Measurements from ENCODE around the gene WEE1. TPM values are rescaled to one million over a fixed set of nuclear protein-coding genes. Genes with fewer than 3 reads are reported as not detected.

Gene WEE1
- total RNA-seq, 1 donor from 2014 or later: 66.6 TPM

GRCh38 chr11:9607511-9607899, 34.0 kb downstream of the WEE1 start:
- Mint-ChIP-seq H3K4me1 (no peaks in the 10 kb centered on the region), H3K36me3 (ENCODE audit: low read depth) (no peaks in the 10 kb centered on the region), H3K9me3 (no peaks in the 10 kb centered on the region), H3K27ac (ENCODE audit: unreplicated experiment) (no peak overlapping the region), H3K4me3 (no peak overlapping the region), H3K27me3 (ENCODE audit: low read depth) (no peaks in the 10 kb centered on the region)
- no peak for DNase-seq (ENCODE audit: low read depth, low spot score)
- no peak for TF ChIP-seq CTCF (conservative IDR thresholded peaks at IDR 0.05)

DNA sequence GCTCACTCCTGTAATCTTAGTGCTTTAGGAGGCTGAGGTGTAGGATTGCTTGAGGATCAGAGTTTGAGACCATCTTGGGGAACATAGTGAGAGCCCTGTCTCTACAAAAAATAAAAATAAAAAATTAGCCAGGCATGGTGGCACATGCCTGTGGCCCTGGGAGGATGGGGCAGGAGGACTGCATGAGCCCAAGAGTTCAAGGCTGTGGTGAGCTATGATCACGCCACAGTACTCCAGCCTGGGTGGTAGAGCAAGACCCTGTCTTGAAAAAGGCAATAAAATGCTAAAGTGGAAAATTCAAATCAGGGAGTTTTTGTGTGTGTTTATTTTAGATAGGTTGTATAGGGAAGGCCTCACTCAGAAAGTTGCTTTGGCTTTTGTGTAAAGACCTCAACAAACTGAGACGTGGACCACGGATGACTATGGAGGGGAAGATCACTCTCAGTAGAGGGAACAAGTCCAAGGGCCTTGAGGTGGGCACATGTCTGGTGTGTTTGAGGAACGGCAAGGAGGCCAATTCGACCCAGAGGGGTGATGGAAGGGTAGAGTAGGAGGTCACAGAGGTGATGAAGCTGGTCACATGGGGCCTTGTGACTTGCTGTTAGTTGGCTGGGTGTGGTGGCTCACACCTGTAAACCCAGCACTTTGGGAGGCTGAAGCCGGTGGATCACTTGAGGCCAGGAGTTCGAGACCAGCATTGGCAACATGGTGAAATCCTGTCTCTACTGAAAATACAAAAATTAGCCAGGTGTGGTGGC, 35.7 kb downstream of the WEE1 start:
- Mint-ChIP-seq H3K27ac (ENCODE audit: unreplicated experiment) (no peak overlapping the region), H3K27me3 (ENCODE audit: low read depth) (no peaks in the 10 kb centered on the region), H3K4me1 (peaks cover 10% of the 10 kb centered on the region), H3K9me3 (no peaks in the 10 kb centered on the region), H3K4me3 (no peak overlapping the region), H3K36me3 (ENCODE audit: low read depth) (no peaks in the 10 kb centered on the region)
- no peak for TF ChIP-seq CTCF (conservative IDR thresholded peaks at IDR 0.05)
- no peak for DNase-seq (ENCODE audit: low read depth, low spot score)

DNA sequence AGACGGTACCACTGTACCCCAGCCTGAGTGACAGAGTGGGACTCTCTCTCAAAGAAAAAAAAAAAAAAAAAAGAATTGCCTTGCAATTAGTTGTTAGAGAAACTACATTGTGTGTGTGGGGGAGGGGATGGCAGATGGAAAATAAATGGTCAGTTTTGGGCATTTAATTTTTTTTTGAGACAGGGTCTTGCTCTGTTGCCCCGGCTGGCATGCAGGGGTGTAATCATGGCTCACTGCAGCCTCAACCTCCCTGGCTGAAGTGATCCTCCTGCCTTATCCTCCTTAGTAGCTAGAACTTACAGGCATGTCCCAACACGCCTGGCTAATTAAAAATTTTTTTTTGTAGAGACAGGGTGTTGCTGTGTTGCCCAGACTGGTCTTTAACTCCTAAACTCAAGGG, 36.4 kb downstream of the WEE1 start:
- Mint-ChIP-seq H3K36me3 (ENCODE audit: low read depth) (no peaks in the 10 kb centered on the region), H3K27me3 (ENCODE audit: low read depth) (no peaks in the 10 kb centered on the region), H3K4me3 (no peak overlapping the region), H3K9me3 (no peaks in the 10 kb centered on the region), H3K27ac (ENCODE audit: unreplicated experiment) (no peak overlapping the region), H3K4me1 (peaks cover 16% of the 10 kb centered on the region)
- DNase-seq (ENCODE audit: low read depth, low spot score): no peak
- TF ChIP-seq CTCF (conservative IDR thresholded peaks at IDR 0.05): no peak

DNA sequence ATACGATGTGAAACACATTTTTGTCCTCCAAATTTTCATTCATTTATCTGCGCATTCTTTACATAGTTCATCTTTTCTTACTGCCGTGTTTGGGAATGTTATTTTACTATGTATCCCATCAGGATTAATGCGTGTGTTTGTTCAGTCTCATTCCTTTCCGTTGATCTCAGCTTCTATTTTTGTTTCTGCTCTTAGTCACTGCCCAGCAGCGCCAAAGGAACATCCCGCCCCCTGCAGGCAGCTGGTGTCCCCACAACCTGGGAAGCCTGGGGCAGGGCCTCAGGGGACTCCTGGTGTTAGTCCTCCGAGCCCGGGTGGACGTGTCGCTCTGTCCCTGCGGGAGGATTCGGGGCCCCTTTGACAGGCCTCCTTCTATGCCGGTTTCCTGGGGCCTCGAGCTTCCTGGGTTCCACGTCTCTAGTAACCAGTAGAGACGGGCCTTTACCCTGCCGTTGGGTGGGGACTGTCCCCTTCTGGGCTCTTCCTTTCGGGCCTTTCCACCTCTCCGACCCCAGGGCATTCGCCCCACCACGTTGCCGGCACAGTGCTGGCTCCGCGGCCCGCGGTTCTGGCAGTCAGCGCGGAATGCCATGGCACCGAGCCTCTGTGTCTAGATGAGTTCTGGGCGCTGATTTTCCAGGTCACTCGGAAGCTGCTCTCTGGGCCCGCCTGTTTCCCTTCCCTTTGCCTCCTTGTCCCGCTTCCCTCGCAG, 39.8 kb downstream of the WEE1 start:
- peak; percentile 95 for TF ChIP-seq CTCF (conservative IDR thresholded peaks at IDR 0.05)
- Mint-ChIP-seq H3K36me3 (ENCODE audit: low read depth) (no peaks in the 10 kb centered on the region), H3K27ac (ENCODE audit: unreplicated experiment) (peak overlapping the region; percentile 96)

DNA sequence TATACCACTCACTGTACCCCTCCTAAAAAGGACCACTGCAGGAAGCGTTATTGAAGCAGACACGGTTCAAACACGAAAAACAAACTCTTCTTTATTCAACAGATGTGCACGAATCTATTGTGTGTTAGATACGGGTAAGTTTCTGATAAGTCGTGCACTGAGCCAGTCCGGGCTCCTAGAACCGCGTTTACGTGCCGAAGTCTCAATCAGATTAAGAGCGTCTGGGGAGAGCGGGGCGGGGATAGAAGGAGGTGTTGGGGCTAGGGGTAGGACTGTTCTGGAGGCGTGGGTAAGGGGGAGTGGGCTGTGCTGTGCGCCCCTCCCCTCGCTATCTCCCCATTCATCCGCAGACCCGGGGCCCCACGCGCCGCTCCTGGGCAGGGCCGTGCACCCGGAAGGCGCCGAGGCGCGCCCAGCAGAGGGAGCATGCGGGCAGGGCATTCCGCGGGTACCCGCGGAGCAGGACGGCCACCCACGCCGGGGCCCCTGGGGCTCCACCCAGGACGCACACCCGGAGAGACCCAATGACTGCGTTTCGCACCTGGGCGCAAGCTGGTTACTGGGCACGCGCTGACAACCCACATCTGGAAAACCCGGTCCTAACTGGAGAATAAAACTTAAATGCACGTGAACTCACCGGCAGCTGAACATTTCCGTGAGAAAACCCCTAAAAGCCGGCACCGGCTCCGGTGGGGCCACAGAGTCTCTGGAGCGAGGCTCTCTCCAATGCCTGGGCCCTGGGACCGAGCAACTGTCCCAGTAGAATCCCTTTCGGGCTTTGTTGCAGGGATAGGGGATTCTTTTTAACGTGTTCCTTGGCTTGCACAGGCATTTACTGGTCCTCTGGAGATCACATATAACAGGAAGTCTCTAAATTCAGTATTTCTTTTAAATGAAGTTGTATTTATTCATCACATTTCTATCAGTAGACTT, 40.6 kb downstream of the WEE1 start:
- peaks cover 3% of the 10 kb centered on the region for H3K9me3 Mint-ChIP-seq
- no peaks in the 10 kb centered on the region for H3K36me3 Mint-ChIP-seq (ENCODE audit: low read depth)
- H3K27ac Mint-ChIP-seq (ENCODE audit: unreplicated experiment): peak overlapping the region; percentile 96
- H3K27me3 Mint-ChIP-seq (ENCODE audit: low read depth): no peaks in the 10 kb centered on the region
- peaks cover 20% of the 10 kb centered on the region for H3K4me1 Mint-ChIP-seq
- peak; percentile 84 for TF ChIP-seq CTCF (conservative IDR thresholded peaks at IDR 0.05)
- H3K4me3 Mint-ChIP-seq: peak overlapping the region; percentile 89
- peak; percentile 75 for DNase-seq (ENCODE audit: low read depth, low spot score)

More for the DNA sequence above, 39.8 kb downstream of the WEE1 start:
- Mint-ChIP-seq H3K27me3 (ENCODE audit: low read depth) (no peaks in the 10 kb centered on the region), H3K4me3 (peak overlapping the region; percentile 89), H3K4me1 (peaks cover 16% of the 10 kb centered on the region), H3K9me3 (no peaks in the 10 kb centered on the region)
- DNase-seq (ENCODE audit: low read depth, low spot score): peak; percentile 94

Measured in neural crest cell (in vitro differentiated cells).